NCI-H774 (cell line): ENCODE results near the gene MGAT5.
"Not testable (repeated sequence)": the region's sequence is repeated elsewhere in the genome, so short reads cannot be mapped to it uniquely, and the experiment has no call there.

ENCODE experiments used
- DNase-seq: peaks from one replicate; lab custom pipeline; 2025; lab: John Stamatoyannopoulos, UW

The MGAT5 gene

GRCh38 chr2:134468776-134469175, 214.9 kb downstream of the MGAT5 start:
- DNase-seq: no peak

GRCh38 chr2:134469516-134470115, 215.7 kb downstream of the MGAT5 start:
- no peak for DNase-seq

GRCh38 chr2:134470561-134471168, 216.8 kb downstream of the MGAT5 start:
- no peak for DNase-seq

- not testable (repeated sequence) for DNase-seq
These were observed 223.1 kb downstream of the MGAT5 start for GRCh38 chr2:134476982-134477381.

- DNase-seq: no peak
These were observed 225.9 kb downstream of the MGAT5 start for GRCh38 chr2:134479696-134480330.

DNA sequence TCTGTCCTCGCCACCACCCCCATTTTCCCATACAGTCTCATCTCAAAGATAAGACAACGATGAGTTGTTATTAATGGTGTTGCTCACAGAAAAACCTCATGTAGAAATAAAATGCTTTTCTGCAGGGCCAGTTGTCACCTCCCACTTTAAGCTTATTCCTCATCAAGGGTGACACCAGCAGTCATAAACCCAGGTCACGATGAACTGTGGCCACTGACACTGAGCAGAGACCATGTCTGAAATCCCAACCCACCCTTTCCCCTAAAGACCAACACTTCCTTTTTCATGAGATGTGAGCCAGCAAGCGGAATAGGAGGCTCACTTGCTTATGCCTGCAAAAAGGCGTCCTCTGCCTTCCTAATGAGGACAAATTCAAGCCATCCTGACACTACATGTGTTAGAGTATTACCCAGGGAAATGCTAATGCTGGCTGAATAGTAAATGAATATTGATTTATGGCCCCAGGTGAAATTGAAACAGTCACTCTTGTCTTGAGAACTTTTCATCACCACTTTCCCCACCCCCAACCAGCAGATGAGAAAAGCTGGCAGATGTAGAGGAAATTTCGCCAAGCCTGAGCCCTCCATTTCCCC, 228.4 kb downstream of the MGAT5 start:
- DNase-seq: no peak

DNA sequence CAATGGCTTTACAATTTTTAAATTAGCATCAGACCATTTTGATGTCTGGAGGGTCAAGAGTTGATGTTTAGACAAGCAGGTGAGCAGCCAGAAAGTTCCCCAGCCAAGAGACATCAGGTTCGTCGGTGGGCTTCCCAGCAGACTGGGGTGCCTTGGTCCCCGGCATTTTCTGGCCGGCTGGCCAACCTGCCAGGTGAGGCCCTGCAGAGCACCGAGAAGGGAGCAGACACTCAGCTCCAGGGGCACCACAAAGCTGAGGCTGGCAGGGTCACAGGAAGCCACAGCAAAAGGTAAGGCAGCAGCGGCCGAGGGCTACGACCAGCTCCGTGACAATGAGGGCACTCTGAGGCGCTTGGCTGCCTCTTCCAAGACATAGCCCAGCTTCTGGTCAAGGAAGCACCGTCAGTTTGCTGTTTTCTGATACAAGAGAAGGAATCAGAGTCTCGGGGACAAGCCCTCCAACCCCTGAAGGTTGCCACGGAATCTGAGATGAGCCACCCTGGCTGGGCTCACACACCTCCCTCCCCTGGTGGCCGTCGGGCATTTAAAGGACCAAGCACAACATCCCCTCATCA, 229.0 kb downstream of the MGAT5 start:
- DNase-seq: no peak

DNA sequence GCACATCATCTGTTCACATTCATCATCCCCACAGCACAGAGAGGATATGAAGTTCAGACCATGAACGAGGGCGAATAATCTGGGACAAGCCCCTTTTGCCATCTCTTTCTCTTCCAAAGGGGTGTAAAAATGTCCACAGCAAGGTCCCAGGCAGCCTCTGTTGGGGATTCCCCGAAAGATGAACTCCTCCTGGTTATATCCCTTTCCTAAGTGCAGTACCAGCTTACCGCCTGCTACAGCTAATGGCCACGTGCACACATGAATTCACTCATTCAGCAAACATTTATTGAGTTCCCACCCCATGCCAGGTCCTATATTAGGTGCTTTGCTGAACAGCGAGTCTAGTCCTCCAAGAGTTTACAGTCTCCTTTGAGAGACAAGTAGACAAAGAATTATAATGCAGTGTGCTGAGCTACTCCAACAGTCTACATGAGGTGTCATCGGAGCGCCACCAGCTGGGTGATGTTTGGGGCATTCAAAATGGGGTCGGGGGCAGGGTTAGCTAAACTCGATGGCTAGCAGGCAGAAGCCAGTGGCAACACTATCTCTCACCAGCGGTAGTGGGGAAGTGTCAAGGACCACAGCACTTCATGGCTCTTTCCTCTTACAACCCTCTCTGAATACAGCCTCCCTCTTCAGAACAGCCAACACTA, 236.0 kb downstream of the MGAT5 start:
- DNase-seq: no peak

GRCh38 chr2:134490559-134490958, 236.7 kb downstream of the MGAT5 start:
- DNase-seq: no peak

GRCh38 chr2:134491022-134491421, 237.2 kb downstream of the MGAT5 start:
- no peak for DNase-seq

DNA sequence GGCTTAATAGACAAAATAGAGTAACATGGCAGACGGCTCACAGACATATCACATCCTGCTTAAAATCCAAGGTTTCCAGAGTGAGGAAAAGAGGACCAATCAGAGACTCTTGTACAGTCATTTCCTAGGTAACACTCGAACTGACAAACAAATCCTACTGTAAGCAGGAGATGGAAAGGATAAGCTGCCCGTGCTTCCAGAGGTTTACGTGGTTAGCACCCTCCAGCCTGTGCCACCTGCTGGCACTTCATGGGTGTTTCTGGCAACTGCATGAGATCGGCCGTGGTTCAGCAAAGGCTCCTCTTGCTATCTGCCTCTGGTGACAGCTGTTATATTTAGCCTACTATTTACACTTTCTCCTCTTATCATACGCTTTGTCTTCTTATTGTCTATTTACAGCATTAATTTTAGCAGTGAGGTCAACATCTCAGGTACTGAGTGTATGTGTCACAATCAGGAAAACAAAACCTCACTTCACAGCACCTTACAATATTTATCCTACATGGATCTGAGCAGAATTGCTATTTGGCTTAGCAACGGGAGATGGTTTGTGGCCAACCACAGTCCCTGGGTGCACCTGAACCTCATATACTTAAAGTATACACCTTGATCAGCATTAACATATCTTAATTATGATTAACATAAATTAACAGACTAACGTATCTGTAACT, 238.0 kb downstream of the MGAT5 start:
- peak; percentile 95 for DNase-seq

DNA sequence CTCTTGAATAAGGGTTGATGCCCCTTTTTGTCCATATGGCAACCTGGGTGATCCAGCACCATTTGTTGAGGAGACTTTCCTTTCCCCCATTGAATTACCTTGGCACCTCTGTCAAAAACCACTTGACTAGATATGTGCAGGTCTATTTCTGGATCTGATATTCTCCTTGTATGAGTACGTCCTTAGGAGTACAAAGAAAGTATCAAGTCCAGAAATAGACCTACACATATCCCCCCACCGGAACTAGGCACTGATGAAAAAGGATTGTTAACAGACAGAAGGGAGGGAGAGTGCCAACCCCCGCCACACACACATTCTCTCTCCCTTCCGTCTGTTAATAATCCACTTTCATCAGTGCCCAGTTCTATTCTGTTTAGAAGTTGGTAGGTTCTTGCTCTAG, 239.9 kb downstream of the MGAT5 start:
- no peak for DNase-seq

DNA sequence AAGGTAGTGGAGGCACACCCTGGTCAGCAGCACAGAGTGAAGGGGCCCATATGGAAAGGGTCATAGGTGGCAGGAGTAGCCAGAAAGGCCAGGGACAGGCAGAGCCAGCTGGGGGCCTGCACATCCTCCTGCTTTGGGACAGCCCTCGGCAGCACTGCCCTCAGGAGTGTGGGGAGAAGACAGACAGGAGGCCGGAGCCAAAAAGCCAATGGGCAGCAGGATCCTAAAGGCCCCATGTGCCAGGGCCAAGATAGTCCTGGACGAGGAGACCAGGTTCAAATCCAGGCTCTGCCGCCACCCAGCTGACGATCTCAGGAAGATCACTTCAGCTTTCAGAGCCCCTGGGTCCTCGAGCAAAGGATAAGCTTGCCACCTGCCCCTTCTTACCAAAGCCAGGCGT, 244.8 kb downstream of the MGAT5 start:
- no peak for DNase-seq

DNA sequence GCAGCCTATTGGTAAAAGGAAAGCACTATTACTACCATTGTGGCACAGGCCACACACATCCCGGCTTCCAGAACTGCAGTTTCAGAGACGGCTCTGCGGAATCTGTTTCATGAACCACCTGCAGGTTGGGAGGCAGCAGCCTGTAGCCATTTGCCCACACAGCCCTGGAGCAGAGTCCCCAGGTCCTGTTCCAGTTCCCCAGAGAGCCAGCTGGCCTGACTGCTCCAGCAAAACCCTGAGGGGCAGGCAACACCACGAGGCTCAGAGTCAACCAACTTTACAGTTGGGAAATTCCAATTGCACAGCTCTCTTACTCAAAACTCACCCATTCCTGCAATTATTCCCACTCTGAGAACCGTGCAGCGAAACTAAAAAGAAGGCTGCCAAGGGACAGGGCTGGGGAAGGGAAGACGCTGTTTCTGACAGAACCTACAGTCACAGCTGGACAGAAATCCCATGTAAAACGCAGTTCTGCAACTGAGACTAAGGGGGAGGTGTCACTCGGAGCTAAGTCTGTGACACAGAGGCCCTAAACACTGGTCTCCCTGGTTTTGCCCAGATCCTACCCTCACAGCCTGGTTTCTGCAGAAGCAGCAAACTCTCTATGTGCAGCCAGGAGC, 245.5 kb downstream of the MGAT5 start:
- no peak for DNase-seq

- DNase-seq: no peak
These were observed 246.5 kb downstream of the MGAT5 start for GRCh38 chr2:134500211-134500935.

- no peak for DNase-seq
These were observed 247.7 kb downstream of the MGAT5 start for GRCh38 chr2:134501476-134502091.

- no peak for DNase-seq
These were observed 248.2 kb downstream of the MGAT5 start for GRCh38 chr2:134502104-134502503.
